Activated B cell treated with CpG ODN at 0.5 μM for 24 hours (primary cell): ENCODE data around the gene MXI1. TPM values are rescaled to one million over a fixed set of nuclear protein-coding genes. Genes with fewer than 3 reads are reported as not detected.

Experiments
- ATAC-seq: fragments of 200-7000 bp; cut with Tn5 transposase; one replicate; pipeline ENCODE4 v1.10.0; 2021; ENCODE audit warnings: low read depth, mild to moderate bottlenecking, moderate library complexity
- CTCF ChIA-PET: fragments of 350-600 bp; sonication (Branson Sonifier 250); formaldehyde crosslinking; loops from one replicate; lab custom pipeline; 2021; ENCODE audit warnings: antibody characterized with exemption; lab: Charles Lee
- POLR2A ChIA-PET: fragments of 350-600 bp; sonication (Branson Sonifier 250); formaldehyde crosslinking; loops from one replicate; lab custom pipeline; 2021; ENCODE audit warnings: antibody characterized with exemption; lab: Charles Lee
- DNase-seq: peaks from one replicate; pipeline ENCODE4 v3.0.0; 2022
- H3K27ac Mint-ChIP-seq: one replicate; pipeline ENCODE4 v1.8.0; 2020; ENCODE audit warnings: mixed read lengths
- H3K27me3 Mint-ChIP-seq: one replicate; pipeline ENCODE4 v1.8.0; 2021; ENCODE audit warnings: mixed read lengths
- H3K36me3 Mint-ChIP-seq: one replicate; pipeline ENCODE4 v1.8.0; 2021; ENCODE audit warnings: low read depth, mixed read lengths
- H3K4me1 Mint-ChIP-seq: one replicate; pipeline ENCODE4 v1.8.0; 2021; ENCODE audit warnings: mixed read lengths
- H3K4me3 Mint-ChIP-seq: one replicate; pipeline ENCODE4 v1.8.0; 2020; ENCODE audit warnings: mild to moderate bottlenecking, mixed read lengths
- H3K9me3 Mint-ChIP-seq: one replicate; pipeline ENCODE4 v1.8.0; 2020; ENCODE audit warnings: mixed read lengths
- CTCF ChIP-seq: fragments of 200-600 bp; IDR thresholded peaks from one replicate; pipeline ENCODE4 v1.8.0; 2022; ENCODE audit warnings: antibody characterized with exemption, mild to moderate bottlenecking
- intact Hi-C: fragments of 100-400 bp; cut with micrococcal nuclease; formaldehyde crosslinking; loops from one replicate; pipeline ENCODE4 v1.15.1; 2024
- total RNA-seq: library from RNA; stranded (reverse); gene quantifications from 2 replicates; pipeline ENCODE4 v1.2.3, GENCODE V29; 2022

MXI1 gene
- total RNA-seq, 1 donor from 2014 or later, result 8.5 TPM

GRCh38 chr10:110305767-110306451 is 98.5 kb downstream of the MXI1 start:
- CTCF ChIA-PET, result interaction anchor here (0.9 to 6.8 kb wide), 16 partner anchors 49 to 366 kb away, joined by 3 to 80 read pairs (median 4); partner anchors contain the start of gene SMC3

GRCh38 chr10:110306452-110306768 is 99.0 kb downstream of the MXI1 start:
- Mint-ChIP-seq H3K27ac (no peak overlapping the region), H3K4me3 (no peak overlapping the region), H3K36me3 (peaks cover 27% of the 10 kb centered on the region), H3K9me3 (no peaks in the 10 kb centered on the region), H3K27me3 (no peaks in the 10 kb centered on the region), H3K4me1 (peaks cover 52% of the 10 kb centered on the region)
- ChIA-PET POLR2A (interaction anchor here (0.6 to 3.5 kb wide), 12 partner anchors 49 to 631 kb away, joined by 3 to 43 read pairs (median 6); partner anchors contain the start of gene SMC3), CTCF (interaction anchor here (0.6 to 6.8 kb wide), 15 partner anchors 49 to 302 kb away, joined by 3 to 80 read pairs (median 4); no protein-coding TSS in a partner anchor)
- no peak for ATAC-seq
- intact Hi-C loops, result loop anchor here (1.0 to 10.0 kb wide), 11 partner anchors 48 to 1838 kb away; partner anchors contain the start of genes DUSP5 and SMC3
- DNase-seq, result no peak
- TF ChIP-seq CTCF, result no peak

More at GRCh38 chr10:110305767-110306451, 98.5 kb downstream of the MXI1 start:
- TF ChIP-seq CTCF, result no peak
- POLR2A ChIA-PET, result interaction anchor here (0.5 to 3.5 kb wide), 30 partner anchors 18 to 632 kb away, joined by 3 to 43 read pairs (median 6); partner anchors contain the start of genes ADD3, BBIP1, SHOC2 and SMC3
- peak; percentile 51 for ATAC-seq
- Mint-ChIP-seq H3K27me3 (no peaks in the 10 kb centered on the region), H3K27ac (peak overlapping the region; percentile 99), H3K4me1 (peaks cover 52% of the 10 kb centered on the region), H3K4me3 (peak overlapping the region; percentile 95), H3K36me3 (peaks cover 32% of the 10 kb centered on the region), H3K9me3 (no peaks in the 10 kb centered on the region)
- DNase-seq, result no peak
- intact Hi-C loops, result loop anchor here (1.0 to 10.0 kb wide), 12 partner anchors 48 to 1839 kb away; partner anchors contain the start of genes DUSP5 and SMC3

- no peak for TF ChIP-seq CTCF
- H3K27me3 Mint-ChIP-seq, result no peaks in the 10 kb centered on the region
- peaks cover 48% of the 10 kb centered on the region for H3K4me1 Mint-ChIP-seq
- DNase-seq (no peak), ATAC-seq (no peak)
- H3K4me3 Mint-ChIP-seq, result no peak overlapping the region
- POLR2A ChIA-PET, result interaction anchor here (0.9 to 3.5 kb wide), 3 partner anchors 48 to 242 kb away, joined by 4 to 13 read pairs (median 13); no protein-coding TSS in a partner anchor
- H3K36me3 Mint-ChIP-seq, result peaks cover 13% of the 10 kb centered on the region
- no peaks in the 10 kb centered on the region for H3K9me3 Mint-ChIP-seq
- intact Hi-C loops, result loop anchor here (5.0 to 10.0 kb wide), 5 partner anchors 364 to 1837 kb away; no protein-coding TSS in a partner anchor
- CTCF ChIA-PET, result interaction anchor here (0.6 to 6.8 kb wide), 10 partner anchors 43 to 394 kb away, joined by 3 to 80 read pairs (median 7); no protein-coding TSS in a partner anchor
- H3K27ac Mint-ChIP-seq, result no peak overlapping the region
Observed at GRCh38 chr10:110307805-110308204, 100.4 kb downstream of the MXI1 start.

GRCh38 chr10:110310741-110311140 is 103.3 kb downstream of the MXI1 start:
- intact Hi-C loops, result loop anchor here (1.0 kb wide), 7 partner anchors 14 to 290 kb away; no protein-coding TSS in a partner anchor
- ATAC-seq (no peak), DNase-seq (no peak)
- Mint-ChIP-seq H3K9me3 (no peaks in the 10 kb centered on the region), H3K4me3 (no peak overlapping the region), H3K27me3 (no peaks in the 10 kb centered on the region), H3K27ac (no peak overlapping the region), H3K4me1 (peaks cover 26% of the 10 kb centered on the region), H3K36me3 (no peaks in the 10 kb centered on the region)
- TF ChIP-seq CTCF, result no peak
- ChIA-PET POLR2A (interaction anchor here (0.7 to 1.5 kb wide), 6 partner anchors 45 to 241 kb away, joined by 3 to 9 read pairs (median 3); no protein-coding TSS in a partner anchor), CTCF (interaction anchor here (0.7 to 6.8 kb wide), 11 partner anchors 36 to 289 kb away, joined by 3 to 80 read pairs (median 4); partner anchors contain the start of gene DUSP5)
